ENCODE measurements around the gene TSPAN9.

TSPAN9 gene

GRCh38 chr12:3145546-3146310, 68.5 kb downstream of the TSPAN9 start:
- no peak overlapping the region for H3K4me3 ChIP-seq (ENCODE audit: low read depth, low read length)
- TF ChIP-seq CTCF (IDR thresholded peaks at IDR 0.05; ENCODE audit: borderline replicate concordance, insufficient read depth, low read depth, low read length): no peak

GRCh38 chr12:3147260-3147659, 70.1 kb downstream of the TSPAN9 start:
- TF ChIP-seq CTCF (IDR thresholded peaks at IDR 0.05; ENCODE audit: borderline replicate concordance, insufficient read depth, low read depth, low read length): no peak
- H3K4me3 ChIP-seq (ENCODE audit: low read depth, low read length): no peak overlapping the region

- TF ChIP-seq CTCF (IDR thresholded peaks at IDR 0.05; ENCODE audit: borderline replicate concordance, insufficient read depth, low read depth, low read length): no peak
- no peak overlapping the region for H3K4me3 ChIP-seq (ENCODE audit: low read depth, low read length)
Observed at GRCh38 chr12:3148366-3149000, 71.3 kb downstream of the TSPAN9 start.

- no peak overlapping the region for H3K4me3 ChIP-seq (ENCODE audit: low read depth, low read length)
- TF ChIP-seq CTCF (IDR thresholded peaks at IDR 0.05; ENCODE audit: borderline replicate concordance, insufficient read depth, low read depth, low read length): no peak
Observed at GRCh38 chr12:3149515-3150307, 72.5 kb downstream of the TSPAN9 start.

- no peak for TF ChIP-seq CTCF (IDR thresholded peaks at IDR 0.05; ENCODE audit: borderline replicate concordance, insufficient read depth, low read depth, low read length)
- H3K4me3 ChIP-seq (ENCODE audit: low read depth, low read length): no peak overlapping the region
Observed at GRCh38 chr12:3150308-3150670, 73.1 kb downstream of the TSPAN9 start.

GRCh38 chr12:3150931-3151835, 74.0 kb downstream of the TSPAN9 start:
- H3K4me3 ChIP-seq (ENCODE audit: low read depth, low read length): no peak overlapping the region
- no peak for TF ChIP-seq CTCF (IDR thresholded peaks at IDR 0.05; ENCODE audit: borderline replicate concordance, insufficient read depth, low read depth, low read length)
